GM12878 (cell line): ENCODE results near the gene FBN3. TPM values are rescaled to one million over a fixed set of nuclear protein-coding genes. Genes with fewer than 3 reads are reported as not detected.

Experiments used
- ATAC-seq: fragments of 200-7000 bp; cut with Tn5 transposase; 3 replicates; pipeline ENCODE4 v1.9.1; 2020; ENCODE audit warnings: mild to moderate bottlenecking, moderate library complexity
- BruUV-seq: library from RNA; stranded (reverse); fragments of 400-500 nt; replicated peaks from 2 replicates; lab custom pipeline; 2021; lab: Mats Ljungman, UMichigan
- CTCF ChIA-PET: fragments of 300-600 bp; sonication (Branson Sonifier 250); formaldehyde crosslinking; extraction: SDS; loops from one replicate; lab custom pipeline; 2021; ENCODE audit warnings: inconsistent platforms; lab: Yijun Ruan, JAX
- POLR2A ChIA-PET: fragments of 350-600 bp; formaldehyde crosslinking; extraction: SDS; loops from one replicate; lab custom pipeline; 2021; ENCODE audit warnings: inconsistent platforms; lab: Charles Lee
- RAD21 ChIA-PET: fragments of 300-600 bp; sonication (Branson Sonifier 250); formaldehyde crosslinking; loops from one replicate; lab custom pipeline; 2023; ENCODE audit warnings: antibody characterized with exemption; ENCODE audit not compliant: unreplicated experiment; lab: Charles Lee
- SMC1A ChIA-PET: fragments of 300-600 bp; sonication (Branson Sonifier 250); formaldehyde crosslinking; loops from one replicate; lab custom pipeline; 2023; ENCODE audit not compliant: unreplicated experiment, uncharacterized antibody; lab: Charles Lee
- DNase-seq: peaks from one replicate; pipeline ENCODE4 v3.0.0-alpha.2; 2011; ENCODE audit warnings: low read depth, low spot score
- FAIRE-seq: peaks from 3 replicates; lab custom pipeline; 2011; peaks lifted over from hg19 to GRCh38; lab: Jason Lieb, UNC
- H2AFZ ChIP-seq: 2 replicates; pipeline ENCODE4 v1.6.0; 2011; ENCODE audit warnings: low read depth, low read length, control low read depth; ENCODE audit not compliant: control insufficient read depth
- H3K27ac ChIP-seq: 2 replicates; pipeline ENCODE4 v1.5.1; 2011; ENCODE audit warnings: control low read depth; ENCODE audit not compliant: control insufficient read depth, insufficient read depth
- H3K27me3 ChIP-seq, 2 experiments: replicated peaks in 1 of 2; 2 replicates each; pipeline versions ENCODE4 v1.6.0 to v1.6.1; 2011; ENCODE audit warnings: low read length in 1 of 2; ENCODE audit not compliant: control insufficient read depth in 2 of 2, insufficient read depth in 2 of 2
- H3K36me3 ChIP-seq, 2 experiments: 2 replicates each; pipeline ENCODE4 v1.5.1; 2011; ENCODE audit warnings: low read length in 1 of 2; ENCODE audit not compliant: control insufficient read depth in 2 of 2, insufficient read depth in 2 of 2
- H3K4me1 ChIP-seq: 2 replicates; pipeline ENCODE4 v1.6.1; 2011; ENCODE audit warnings: mild to moderate bottlenecking, low read length, moderate library complexity, mixed read lengths; ENCODE audit not compliant: control insufficient read depth, insufficient read depth
- H3K4me2 ChIP-seq: 2 replicates; pipeline ENCODE4 v1.6.0; 2011; ENCODE audit warnings: control low read depth; ENCODE audit not compliant: control insufficient read depth, insufficient read depth
- H3K4me3 ChIP-seq: fragments of 200-600 bp; sonication (generic); 2 replicates; pipeline ENCODE4 v1.5.1; 2016
- H3K79me2 ChIP-seq: 2 replicates; pipeline ENCODE4 v1.6.0; 2011; ENCODE audit warnings: low read length; ENCODE audit not compliant: control insufficient read depth, insufficient read depth
- H3K9ac ChIP-seq: 2 replicates; pipeline ENCODE4 v1.8.0; 2011; ENCODE audit warnings: low read length, control low read depth, mixed read lengths; ENCODE audit not compliant: control insufficient read depth, insufficient read depth
- H3K9me3 ChIP-seq: replicated peaks from 3 replicates; pipeline ENCODE4 v1.5.1; 2011; ENCODE audit warnings: mild to moderate bottlenecking, low read length; ENCODE audit not compliant: control insufficient read depth, insufficient read depth
- H4K20me1 ChIP-seq: 2 replicates; pipeline ENCODE4 v1.6.0; 2011; ENCODE audit not compliant: control insufficient read depth, insufficient read depth
- ATF7 ChIP-seq: fragments of 450-650 bp; IDR thresholded peaks from 2 replicates; pipeline ENCODE4 v1.6.1; 2016; ENCODE audit warnings: low read depth, mild to moderate bottlenecking
- BHLHE40 ChIP-seq, 2 experiments: fragments of 450-650 bp in 1 of 2; IDR thresholded peaks; 2 replicates each; pipeline ENCODE4 v1.6.1; 2011 to 2017; ENCODE audit warnings: low read depth in 2 of 2, borderline replicate concordance in 1 of 2, improper control_type of control experiment in 1 of 2, low read length in 1 of 2, mild to moderate bottlenecking in 1 of 2
- CHD4 ChIP-seq: fragments of 200-600 bp; sonication (generic); IDR thresholded peaks from 2 replicates; pipeline ENCODE4 v1.6.1; 2016; ENCODE audit warnings: mild to moderate bottlenecking
- NR2C1 ChIP-seq: fragments of 450-650 bp; IDR thresholded peaks from 2 replicates; pipeline ENCODE4 v1.6.1; 2017; ENCODE audit warnings: antibody characterized with exemption, mild to moderate bottlenecking, moderate library complexity
- RB1 ChIP-seq: fragments of 450-650 bp; formaldehyde crosslinking; IDR thresholded peaks from 2 replicates; pipeline ENCODE4 v1.6.1; 2017; ENCODE audit warnings: mild to moderate bottlenecking, borderline replicate concordance
- RUNX3 ChIP-seq: IDR thresholded peaks from 2 replicates; pipeline ENCODE4 v1.6.1; 2012; ENCODE audit warnings: low read length, inconsistent platforms
- SMARCA5 ChIP-seq: fragments of 450-650 bp; IDR thresholded peaks from 2 replicates; pipeline ENCODE4 v1.6.1; 2017; ENCODE audit warnings: mild to moderate bottlenecking
- SP1 ChIP-seq: IDR thresholded peaks from one replicate; pipeline ENCODE4 v1.6.1; 2011; ENCODE audit warnings: low read depth, low read length
- TARDBP ChIP-seq: IDR thresholded peaks from 2 replicates; pipeline ENCODE4 v1.6.1; 2016; ENCODE audit warnings: borderline replicate concordance
- ZBTB40 ChIP-seq: fragments of 450-650 bp; IDR thresholded peaks from 2 replicates; pipeline ENCODE4 v1.6.1; 2016; ENCODE audit warnings: mild to moderate bottlenecking, moderate library complexity, borderline replicate concordance
- ZSCAN29 ChIP-seq: fragments of 450-650 bp; IDR thresholded peaks from 2 replicates; pipeline ENCODE4 v1.6.1; 2017; ENCODE audit warnings: mild to moderate bottlenecking, moderate library complexity
- WGBS: methylation state at CpG from one replicate; pipeline ENCODE4 v1.1.6; 2016; ENCODE audit warnings: low lambda C conversion rate; ENCODE audit not compliant: insufficient replicate concordance, insufficient coverage; ENCODE audit errors: missing lambda C conversion rate; 5-methylcytosine and 5-hydroxymethylcytosine counted together
- in situ Hi-C: fragments of 300-500 bp; cut with MboI; formaldehyde crosslinking; loops from 9 replicates; pipeline ENCODE4 v1.14.3; 2018; ENCODE audit warnings: mixed read lengths
- intact Hi-C: fragments of 100-400 bp; cut with micrococcal nuclease; formaldehyde crosslinking; loops from one replicate; pipeline ENCODE4 v1.14.2; 2022; ENCODE audit not compliant: unreplicated experiment
- polyA plus RNA-seq, 11 experiments: library from polyadenylated mRNA; depleted of rRNA in 4 of 11; unstranded in 6 of 11; stranded (reverse) in 5 of 11; fragments of >200 nt; fragmentation: Nextera tagmentation in 4 of 11; fragmentation: Illumina TruSeq in 1 of 11; extraction: Ambion mirVana in 4 of 11; extraction: Trizol in 1 of 11; gene quantifications; 1 replicate in 1 of 11; 2 replicates in 10 of 11; pipeline versions ENCODE4 v1.2.1 to v1.2.3, GENCODE V29; 2011 to 2016; ENCODE audit warnings: inconsistent platforms in 2 of 11, missing spikeins in 2 of 11, low read depth in 1 of 11
- total RNA-seq, 4 experiments: library from RNA; depleted of rRNA in 3 of 4; stranded (reverse); fragments of >200 nt in 3 of 4; fragmentation: Illumina TruSeq in 1 of 4; extraction: Trizol in 1 of 4; gene quantifications; 2 replicates each; pipeline versions ENCODE4 v1.2.1 to v1.2.3, GENCODE V29; 2013 to 2021

The FBN3 gene
- total and polyA plus RNA-seq, 10 of the 15 experiments (the other 5 are each of a cell fraction or from before 2014, with no cell fraction given), result 0.05 TPM; not detected in 9

GRCh38 chr19:8022275-8022674 lies 127.1 kb downstream of the FBN3 start (continued):
- no peak for TF ChIP-seq ZBTB40
- no peak for TF ChIP-seq SMARCA5
- TF ChIP-seq ATF7, result no peak
- no peak for TF ChIP-seq CHD4

- no peaks in the 10 kb centered on the region for H3K9me3 ChIP-seq
- SMC1A ChIA-PET, result no interaction called here
- POLR2A ChIA-PET, result no interaction called here
- DNase-seq, result no peak
- H3K27ac ChIP-seq, result no peak overlapping the region
- CTCF ChIA-PET, result no interaction called here
- in situ Hi-C loops (no loop called here), intact Hi-C loops (no loop called here)
- H3K79me2 ChIP-seq, result no peaks in the 10 kb centered on the region
- WGBS, result 86% methylated on average over 8 of the region's 8 CpGs
- no peak overlapping the region for H2AFZ ChIP-seq
- no peaks in the 10 kb centered on the region for H3K27me3 ChIP-seq
- TF ChIP-seq ZSCAN29 (no peak), TARDBP (no peak), NR2C1 (no peak), SP1 (no peak), RUNX3 (no peak), RB1 (no peak), BHLHE40 (IDR thresholded peaks at IDR 0.05; ENCODE audit: borderline replicate concordance in 1 of 2, low read depth in 2 of 2, low read length in 1 of 2) (no peak)
- H3K4me1 ChIP-seq, result no peaks in the 10 kb centered on the region; the same call in 1 of the 2 replicates
- RAD21 ChIA-PET, result no interaction called here
- H3K9ac ChIP-seq, result no peak overlapping the region
- no peaks in the 10 kb centered on the region for H4K20me1 ChIP-seq
- no peak overlapping the region for H3K4me3 ChIP-seq
- no peak for FAIRE-seq
- no peak overlapping the region for H3K4me2 ChIP-seq
- no peaks in the 10 kb centered on the region for H3K36me3 ChIP-seq
- ATAC-seq, result no peak
- no TSS peak for BruUV-seq
Measured at GRCh38 chr19:8021374-8021773, 128.0 kb downstream of the FBN3 start.
